Stimulated activated CD4-positive, alpha-beta T cell treated with anti-CD3 and anti-CD28 coated beads, Interleukin-2, amount 100 ng/mL, for 4 hours (primary cell): Measurements from ENCODE around the gene CADM2.

Experiments
- DNase-seq: peaks from one replicate; pipeline ENCODE4 v3.0.0-alpha.2; 2020; ENCODE audit warnings: low read depth

Gene CADM2

GRCh38 chr3:85571835-85572234 is 613.0 kb downstream of the CADM2 start:
- DNase-seq, result no peak

- DNase-seq, result no peak
Measured at GRCh38 chr3:85572426-85572825, 613.6 kb downstream of the CADM2 start.

DNA sequence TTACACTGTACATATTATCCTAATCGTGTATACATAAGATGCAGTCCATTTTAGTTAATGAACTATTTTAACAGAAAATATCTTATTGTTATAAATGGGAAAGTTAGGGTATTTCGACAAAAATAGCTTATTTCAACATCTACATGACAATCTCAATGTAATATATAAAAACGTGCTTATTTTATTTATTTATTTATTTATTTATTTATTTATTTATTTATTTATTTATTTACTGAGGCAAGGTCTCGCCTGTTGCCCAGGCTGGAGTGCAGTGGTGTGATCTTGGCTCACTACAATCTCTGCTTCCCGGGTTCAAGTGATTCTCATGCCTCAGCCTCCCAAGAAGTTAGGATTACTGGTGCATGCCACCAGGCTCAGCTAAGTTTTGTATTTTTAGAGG is 614.2 kb downstream of the CADM2 start:
- DNase-seq, result no peak

DNA sequence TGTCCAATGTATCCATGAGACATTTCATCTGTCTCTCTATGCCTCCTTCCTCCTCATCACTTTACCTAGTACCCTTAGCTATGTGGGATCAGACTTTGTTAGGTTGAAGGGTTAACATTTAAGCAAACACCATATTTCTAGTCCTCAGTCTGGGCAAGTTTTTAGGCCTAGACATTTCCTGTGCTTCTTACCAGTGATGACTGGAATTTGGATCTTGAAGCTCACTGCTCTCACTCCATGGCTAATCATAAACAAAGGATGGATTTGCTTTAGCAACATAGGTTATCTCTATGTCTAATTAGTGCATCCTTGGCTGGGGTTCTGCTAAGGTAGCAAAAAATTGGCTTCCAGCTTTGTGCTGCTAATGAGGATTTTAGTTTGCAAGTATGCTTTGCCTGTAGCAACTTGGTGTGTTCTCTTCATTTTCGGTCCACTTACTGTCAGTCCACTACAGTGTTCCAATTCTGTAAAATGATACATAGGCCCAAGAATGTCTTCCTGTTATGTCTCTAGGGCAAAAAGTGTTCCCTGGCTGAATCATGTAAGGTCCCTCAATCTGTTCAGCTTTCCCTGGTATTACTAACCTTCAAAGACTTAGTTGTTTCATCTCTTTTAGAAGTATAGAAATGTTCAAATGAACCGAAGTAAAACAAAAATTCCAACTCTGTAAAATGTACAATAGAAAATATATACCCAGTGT is 615.4 kb downstream of the CADM2 start:
- no peak for DNase-seq

- no peak for DNase-seq
Measured at GRCh38 chr3:85576091-85576690, 617.4 kb downstream of the CADM2 start.

DNA sequence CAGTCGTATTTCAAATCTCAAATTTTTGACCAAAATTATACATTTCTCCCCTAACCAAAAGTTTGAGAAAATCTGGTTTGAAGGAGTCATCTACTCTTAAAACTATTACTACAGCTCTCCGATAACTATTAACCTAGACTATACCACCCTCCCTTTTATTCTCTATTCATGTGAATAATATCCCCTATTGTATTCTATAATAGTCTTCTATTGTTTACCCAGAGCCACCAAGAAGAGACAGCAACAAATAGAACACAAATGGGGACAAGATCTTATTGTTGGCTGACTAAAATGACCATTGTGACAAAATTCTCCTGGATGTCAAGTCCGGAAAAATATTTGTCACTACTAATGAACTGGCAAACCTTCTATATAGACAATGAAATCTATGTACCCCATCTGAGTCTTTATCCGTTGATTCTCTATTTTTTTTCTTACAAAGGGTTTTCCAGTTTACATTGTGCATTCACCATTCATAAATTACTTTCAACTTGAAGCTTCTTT is 618.0 kb downstream of the CADM2 start:
- no peak for DNase-seq

- no peak for DNase-seq
Measured at GRCh38 chr3:85584779-85585356, 626.1 kb downstream of the CADM2 start.

DNA sequence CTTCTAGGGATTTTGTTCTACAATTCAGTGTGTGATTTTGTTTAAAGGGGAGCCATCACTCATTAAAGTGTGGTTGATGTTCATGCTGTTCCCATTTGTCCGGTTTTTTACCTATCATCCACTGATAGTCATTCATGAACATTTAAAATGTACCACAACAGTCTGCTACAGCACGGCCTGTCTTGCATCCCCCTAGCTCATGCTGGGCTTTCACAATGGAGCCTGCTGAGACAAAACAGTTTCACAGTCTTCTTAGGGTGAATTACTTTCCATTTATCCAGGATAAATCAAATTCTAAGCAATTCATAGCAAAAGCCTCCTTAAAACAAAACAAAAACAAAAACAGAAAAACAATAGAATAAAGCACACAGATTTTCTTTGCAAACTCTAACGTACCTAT is 627.2 kb downstream of the CADM2 start:
- no peak for DNase-seq

GRCh38 chr3:85589145-85589544 is 630.4 kb downstream of the CADM2 start:
- no peak for DNase-seq

- no peak for DNase-seq
Measured at GRCh38 chr3:85591451-85591850, 632.7 kb downstream of the CADM2 start.

DNA sequence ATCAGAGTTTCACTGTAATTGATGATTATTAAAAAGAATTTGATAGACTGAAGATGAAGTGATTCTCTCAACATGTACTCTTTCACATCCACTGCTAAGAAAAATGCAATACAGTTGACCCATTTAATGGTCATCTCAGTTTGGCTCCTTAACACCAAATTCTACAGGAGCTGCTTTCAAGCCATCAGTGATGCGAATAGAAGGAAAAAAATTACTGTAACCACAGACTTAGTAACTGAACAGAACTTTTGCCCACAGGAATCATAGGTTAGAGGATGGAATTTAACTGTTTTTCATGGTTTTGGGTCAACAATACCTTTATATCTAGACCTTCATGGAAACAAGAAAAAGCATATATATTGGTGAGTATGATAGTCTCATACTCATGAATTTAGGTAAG is 633.5 kb downstream of the CADM2 start:
- no peak for DNase-seq

DNA sequence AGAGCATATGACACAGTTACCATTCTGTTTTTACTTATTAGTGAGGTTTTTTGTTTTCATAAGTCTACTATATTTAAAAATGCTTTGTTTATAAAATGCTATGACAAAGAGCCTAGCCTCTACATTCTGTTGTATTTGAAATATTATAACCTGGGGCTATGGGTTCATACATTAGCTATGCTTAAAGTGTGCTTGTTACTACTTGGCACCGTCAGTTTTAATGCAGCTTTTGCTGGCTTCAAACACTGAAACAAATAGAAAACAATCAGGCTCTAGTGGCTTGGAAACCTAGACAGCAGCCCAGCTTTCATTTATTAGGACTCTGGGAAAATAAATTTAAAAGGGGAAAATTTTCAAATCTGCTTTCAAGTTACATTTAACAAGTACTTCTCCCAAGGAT is 635.9 kb downstream of the CADM2 start:
- no peak for DNase-seq

DNA sequence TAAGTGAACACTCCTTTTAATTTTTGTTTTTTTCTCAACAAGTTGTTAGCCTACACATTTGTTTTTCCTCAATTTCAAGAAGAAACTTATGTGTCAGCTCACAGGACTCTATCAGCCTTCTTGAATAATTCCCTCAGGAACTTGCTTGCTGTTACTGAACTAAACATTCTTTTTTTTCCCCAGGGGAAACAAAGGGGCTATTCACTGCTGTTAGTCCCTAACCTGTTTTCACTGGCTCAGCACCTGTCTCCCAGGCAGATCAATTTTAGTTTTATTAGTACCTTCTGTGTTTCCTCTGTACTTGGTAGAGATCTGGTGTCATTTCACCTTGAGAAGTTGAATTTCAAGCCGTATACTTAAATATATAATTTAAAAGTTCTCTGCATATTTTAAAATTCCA is 644.6 kb downstream of the CADM2 start:
- DNase-seq, result no peak

DNA sequence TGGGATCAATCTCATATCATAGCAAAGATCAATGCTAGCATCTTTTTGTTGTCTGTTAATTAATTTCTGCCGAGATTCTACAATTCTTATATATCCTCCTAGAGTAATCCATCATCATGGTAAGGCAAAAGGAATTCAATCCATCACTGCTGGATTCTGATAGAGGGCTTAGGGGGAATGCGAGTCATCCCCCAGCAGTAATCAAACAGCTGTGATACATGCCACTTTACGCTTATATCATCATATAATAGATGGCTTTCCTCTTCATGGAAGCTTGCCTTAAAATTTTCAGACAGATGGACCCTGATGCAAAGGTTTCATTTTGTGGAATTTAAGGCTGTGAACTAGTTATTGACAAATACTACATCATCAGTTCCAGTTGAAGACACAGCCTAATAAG is 645.9 kb downstream of the CADM2 start:
- DNase-seq, result no peak

DNA sequence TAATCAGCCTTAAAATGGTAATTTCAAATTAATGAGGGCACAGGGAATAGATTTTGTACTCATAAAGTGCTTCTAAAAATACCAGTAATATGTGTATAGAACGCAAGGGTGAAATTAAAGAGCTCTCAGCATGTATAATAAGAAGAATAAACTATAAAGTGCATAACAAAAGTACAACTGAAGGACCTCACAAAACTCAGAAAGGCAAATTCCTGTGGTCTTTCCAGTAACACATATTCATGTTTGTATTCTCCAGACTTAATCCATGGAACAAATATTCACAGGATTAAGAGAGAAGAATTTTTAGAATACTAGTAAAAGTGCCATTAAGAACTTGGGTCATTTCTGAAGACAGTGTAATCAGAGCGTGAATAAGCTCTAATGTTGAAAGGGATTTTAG is 646.3 kb downstream of the CADM2 start:
- no peak for DNase-seq

- no peak for DNase-seq
Measured at GRCh38 chr3:85626662-85627061, 667.9 kb downstream of the CADM2 start.

GRCh38 chr3:85627932-85628331 is 669.1 kb downstream of the CADM2 start:
- no peak for DNase-seq

DNA sequence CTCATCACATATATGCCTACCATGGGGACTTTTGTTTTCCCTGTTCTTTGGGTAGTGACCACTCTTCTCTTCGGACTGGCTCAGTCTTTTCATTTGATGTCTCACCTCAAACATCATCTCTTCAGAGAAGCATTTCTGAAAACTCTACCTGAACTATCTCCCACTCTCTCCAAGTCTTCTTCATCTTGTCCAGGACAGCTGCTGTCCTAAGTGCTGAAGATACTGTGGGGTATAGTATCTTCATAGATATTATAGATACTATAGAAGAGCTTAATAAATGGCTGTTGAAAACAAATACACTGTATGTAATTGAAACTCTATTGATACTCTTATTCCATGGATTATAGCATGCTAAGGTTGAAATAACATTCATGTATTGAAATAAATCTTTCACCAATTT is 672.3 kb downstream of the CADM2 start:
- no peak for DNase-seq

DNA sequence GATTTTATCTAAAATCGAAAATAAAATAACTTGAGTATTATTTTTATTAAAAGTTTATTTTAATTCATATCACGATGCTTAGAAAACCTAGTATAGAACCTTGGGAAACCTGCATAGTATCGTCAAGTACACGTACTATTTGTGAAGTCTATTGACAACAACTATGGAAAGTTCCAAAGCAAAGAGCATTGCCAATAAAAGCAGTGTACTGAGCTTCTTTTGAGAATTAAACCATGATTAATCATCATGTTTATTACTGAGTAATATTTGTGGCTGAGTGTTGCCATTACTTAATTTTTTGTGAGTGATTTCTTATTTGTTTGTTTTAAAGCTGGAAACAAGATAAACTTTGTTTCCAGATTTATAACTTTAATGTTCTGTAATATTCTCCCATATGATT is 674.1 kb downstream of the CADM2 start:
- no peak for DNase-seq

DNA sequence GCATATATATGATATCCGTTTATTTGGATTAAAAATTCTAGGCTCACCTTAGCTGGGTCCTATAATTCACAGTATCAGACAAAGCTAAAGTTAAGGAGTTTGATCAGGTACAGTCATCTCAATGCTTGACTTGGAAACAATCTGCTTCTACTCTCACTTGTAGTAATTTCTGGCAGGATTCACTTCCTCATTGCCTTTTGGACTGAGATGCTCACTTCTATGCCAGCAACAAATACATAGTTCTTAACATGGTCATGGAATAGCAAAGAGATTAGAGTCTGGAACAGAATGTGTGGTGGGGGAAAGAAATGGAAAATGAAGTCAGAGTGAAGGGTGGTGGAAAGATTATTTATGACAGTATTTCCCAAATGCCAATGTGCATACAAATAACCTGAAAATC is 693.6 kb downstream of the CADM2 start:
- DNase-seq, result no peak

DNA sequence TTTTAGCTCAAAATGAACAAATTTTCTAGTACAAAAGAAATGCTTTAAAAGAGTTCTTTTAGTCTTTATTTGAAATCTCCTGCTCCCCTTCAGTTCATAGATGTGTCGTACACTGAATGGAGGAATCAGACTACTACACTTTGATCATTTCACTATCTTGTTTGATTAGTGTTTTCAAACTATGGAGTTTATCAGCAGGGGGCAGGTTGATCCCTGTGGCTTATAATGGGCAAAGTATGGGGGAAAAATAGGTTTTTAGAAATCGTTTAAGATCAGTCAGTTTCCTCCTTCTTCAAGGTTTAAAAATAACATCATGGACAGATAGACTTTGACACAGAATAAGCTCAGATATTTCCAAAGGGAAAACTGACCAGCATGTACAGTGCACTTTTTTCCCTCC is 701.7 kb downstream of the CADM2 start:
- DNase-seq, result no peak

- no peak for DNase-seq
Measured at GRCh38 chr3:85662462-85662861, 703.7 kb downstream of the CADM2 start.

GRCh38 chr3:85667744-85668143 is 709.0 kb downstream of the CADM2 start:
- no peak for DNase-seq
